ENCODE results near the gene BMPR1A.
A peak's percentile ranks its signal among the peaks of the same experiment; 100 is the strongest.

Gene BMPR1A

DNA sequence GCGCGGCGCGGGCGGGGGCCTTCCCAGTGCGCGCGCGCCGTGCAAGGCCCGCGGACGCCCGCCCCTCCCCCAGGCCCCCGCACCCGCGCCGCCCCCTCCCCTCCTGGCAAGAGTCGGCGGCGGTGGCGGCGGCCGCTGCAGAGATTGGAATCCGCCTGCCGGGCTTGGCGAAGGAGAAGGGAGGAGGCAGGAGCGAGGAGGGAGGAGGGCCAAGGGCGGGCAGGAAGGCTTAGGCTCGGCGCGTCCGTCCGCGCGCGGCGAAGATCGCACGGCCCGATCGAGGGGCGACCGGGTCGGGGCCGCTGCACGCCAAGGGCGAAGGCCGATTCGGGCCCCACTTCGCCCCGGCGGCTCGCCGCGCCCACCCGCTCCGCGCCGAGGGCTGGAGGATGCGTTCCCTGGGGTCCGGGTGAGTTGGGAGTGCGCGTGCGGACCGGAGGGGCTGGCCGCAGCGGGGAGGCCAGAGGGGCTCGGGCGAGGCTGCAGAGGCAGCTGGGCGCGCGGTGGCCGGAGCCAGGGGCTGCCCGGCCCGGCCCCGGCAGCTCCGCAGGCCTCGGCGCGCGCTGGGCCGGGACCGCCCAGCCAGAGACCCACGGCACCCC lies at the start of gene BMPR1A:
TSS of gene BMPR1A (plus strand) at position 109 of the 602 bp plus-strand sequence. CDS start 119,400 bp downstream, outside the sequence.
- DNase-seq, result peak; percentile 9

GRCh38 chr10:86706977-86707376 lies 49.4 kb upstream of the BMPR1A start:
- DNase-seq, result no peak

GRCh38 chr10:86707505-86707904 lies 48.9 kb upstream of the BMPR1A start:
- no peak for DNase-seq

DNA sequence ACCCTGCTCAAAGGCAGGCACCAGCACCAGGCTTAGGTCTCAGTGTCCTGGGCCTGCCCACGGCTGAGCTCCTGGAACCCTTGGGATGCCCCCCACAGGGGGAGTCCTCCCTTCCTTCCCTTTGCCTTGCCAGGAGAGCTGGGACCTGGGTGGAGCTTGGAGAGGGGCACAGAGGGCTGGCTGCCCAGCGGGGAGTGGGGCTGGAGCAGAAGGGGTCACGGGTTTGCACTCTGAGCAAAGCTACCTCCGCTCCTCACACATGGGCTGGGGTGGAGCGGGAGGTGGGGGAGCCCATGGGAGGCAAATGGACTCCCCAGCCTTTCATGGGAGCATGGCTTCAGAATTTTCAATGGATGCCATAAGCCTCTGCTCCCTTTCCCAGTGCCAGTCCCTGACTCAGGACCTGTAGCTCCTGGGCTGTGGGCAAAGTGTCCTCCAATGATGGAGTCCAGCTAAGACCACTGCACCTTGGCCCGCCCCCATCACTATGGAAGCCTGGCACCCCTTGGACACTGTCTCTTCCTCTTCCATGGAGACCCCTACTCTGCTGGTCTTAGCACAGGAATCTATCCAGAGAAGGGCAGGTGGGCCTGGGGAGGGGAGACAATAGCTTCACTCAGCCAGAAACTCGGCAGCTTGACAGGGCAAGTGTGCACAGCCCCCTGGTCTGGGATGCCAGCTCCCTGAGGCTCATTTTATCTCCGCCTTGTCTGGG lies 48.2 kb upstream of the BMPR1A start:
- no peak for DNase-seq

DNA sequence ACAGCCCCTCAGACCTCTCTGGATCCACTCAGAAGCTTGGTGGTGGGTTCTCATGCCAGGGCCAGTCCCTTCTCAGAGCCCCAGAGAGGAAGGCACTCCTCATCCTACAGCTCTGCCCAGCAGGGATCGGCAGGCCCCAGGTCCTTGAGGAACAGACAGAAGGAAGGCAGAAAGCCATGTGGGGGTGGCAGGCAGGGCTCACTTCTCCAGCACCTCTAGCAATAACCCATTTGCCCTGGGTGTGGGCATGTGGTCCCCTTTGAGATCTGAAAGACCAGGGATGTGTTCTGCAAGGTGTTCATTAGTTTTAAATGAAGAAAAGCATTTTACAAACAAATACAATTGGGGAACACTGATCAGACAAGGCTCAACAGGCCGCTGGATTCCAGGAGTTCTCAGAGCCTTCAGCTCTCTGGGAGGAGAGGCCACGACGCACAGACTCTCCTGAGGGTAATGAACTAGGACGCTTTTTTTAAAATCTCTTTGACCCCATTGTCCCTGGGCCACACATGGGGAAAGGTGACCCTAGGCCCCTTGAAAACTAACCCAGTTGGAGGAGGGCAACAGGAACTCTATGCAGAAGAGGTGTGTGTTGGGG lies 47.5 kb upstream of the BMPR1A start:
- no peak for DNase-seq

- DNase-seq, result no peak
Measured at GRCh38 chr10:86709396-86710185, 46.8 kb upstream of the BMPR1A start.

DNA sequence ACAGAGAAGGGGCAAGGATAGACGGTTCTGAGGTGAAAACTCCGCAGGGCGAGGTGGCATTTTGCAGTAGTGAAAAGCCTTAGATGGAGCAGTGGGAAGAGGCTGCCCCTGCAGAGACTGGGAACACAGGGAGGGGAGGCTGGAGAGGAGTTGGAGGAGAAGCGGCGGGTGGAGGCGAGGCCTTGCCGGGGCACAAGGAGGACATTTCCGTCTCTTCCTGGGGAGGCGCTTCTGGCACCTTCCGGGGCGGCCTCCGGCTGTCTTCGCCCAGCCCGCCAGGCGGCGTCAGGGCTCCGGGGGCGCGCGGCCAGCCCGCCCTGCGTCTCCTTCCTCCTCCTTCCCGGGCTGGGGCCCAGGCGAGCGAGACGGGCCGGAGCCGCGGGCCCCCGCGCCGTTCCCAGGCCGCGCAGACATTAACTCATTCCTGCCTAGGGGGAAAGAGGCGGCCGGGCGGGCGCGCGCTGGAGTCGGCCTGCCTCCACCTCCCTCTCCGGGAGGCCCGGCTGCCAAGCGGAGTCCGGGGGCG lies 45.4 kb upstream of the BMPR1A start:
- peak; percentile 94 for DNase-seq

DNA sequence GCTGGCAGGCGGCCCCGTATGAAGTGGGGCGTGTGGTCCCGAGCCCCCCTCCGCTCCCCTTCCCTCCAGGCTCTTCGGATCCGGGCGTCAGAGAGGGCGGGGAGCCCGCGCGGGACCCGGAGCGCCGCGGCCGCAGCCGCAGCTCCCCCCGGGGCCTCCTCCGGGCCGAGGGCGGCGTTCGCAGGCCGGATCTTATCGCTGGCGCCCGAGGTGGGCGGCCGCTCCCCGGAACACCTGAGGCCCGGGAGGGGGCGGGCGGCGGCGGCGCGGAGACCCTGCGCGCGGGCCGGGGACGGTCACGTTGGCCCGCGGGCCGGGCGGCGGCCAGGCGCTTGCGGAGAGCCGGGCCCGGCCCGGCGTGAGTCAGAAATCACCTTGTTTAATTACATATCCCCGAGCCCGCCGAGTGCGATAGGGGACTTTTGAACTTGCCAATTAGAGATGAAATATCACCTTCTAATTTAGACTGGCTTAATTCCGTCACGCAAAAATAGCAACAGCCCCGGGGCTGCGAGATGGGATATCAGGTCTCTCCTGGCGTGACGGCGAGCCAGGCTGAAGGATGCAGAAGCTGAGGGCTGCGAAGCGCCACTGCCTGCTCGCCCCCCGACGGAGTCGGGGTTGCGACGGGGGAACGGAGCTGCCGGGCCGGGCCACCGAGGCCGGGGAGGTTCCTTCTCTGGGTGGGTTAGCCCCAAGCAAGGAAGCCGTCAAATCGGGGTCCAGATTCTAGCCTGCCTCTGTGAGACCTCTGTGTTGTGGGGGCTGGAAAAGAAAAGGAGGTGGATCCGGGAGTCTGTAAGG lies 44.7 kb upstream of the BMPR1A start:
- DNase-seq, result peak; percentile 27

DNA sequence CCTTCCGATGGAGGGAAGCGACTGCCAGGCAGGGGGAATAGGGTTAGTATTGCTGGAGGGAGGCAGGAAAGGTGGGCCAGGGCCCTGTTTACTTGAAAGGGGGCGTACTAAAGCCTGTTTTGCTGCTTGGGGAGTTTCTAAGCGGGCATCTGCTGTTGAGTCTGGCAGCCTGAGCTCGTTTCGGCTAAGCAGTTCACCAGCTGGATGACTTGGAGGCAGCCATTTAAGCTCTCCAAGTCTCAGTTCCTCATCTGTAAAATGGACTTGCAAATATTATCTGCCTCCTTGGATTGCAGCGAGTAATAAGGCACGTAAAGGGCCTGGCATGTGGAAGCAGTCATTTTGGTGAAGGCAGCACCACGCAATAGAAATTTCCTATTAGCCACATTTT lies 44.1 kb upstream of the BMPR1A start:
- peak; percentile 22 for DNase-seq

DNA sequence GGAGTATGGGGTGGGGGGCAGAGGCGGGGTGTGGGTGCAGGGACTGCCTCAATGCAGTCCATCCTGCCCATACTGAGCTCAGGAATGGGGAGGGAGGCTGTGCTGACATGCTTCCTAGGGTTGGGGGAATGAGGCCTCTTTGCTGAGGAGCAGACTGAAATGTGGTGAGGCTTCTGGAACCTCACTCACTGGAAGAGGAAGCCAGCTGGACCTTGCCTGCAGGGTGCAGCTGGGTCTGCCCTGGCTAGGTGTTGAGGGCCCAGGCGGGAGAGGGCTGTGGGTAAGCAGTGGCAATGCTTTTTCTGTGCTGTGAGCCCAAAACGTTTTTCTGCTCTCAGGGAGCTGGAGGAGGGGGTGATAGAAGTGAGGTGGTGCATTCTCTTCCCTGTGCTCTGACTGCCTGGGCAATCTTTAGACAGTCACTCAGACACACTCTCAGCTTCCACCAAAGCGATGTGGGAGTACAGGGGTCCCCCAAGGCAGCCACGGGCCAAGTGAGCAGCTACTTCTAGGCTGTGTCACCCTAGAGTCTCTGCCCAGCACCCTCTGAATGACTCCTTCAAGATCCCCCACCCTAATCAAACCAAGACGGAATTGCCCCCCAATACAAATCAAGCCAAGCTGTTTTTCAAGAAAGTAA lies 41.1 kb upstream of the BMPR1A start:
- no peak for DNase-seq

- DNase-seq, result no peak
Measured at GRCh38 chr10:86715836-86716235, 40.6 kb upstream of the BMPR1A start.

DNA sequence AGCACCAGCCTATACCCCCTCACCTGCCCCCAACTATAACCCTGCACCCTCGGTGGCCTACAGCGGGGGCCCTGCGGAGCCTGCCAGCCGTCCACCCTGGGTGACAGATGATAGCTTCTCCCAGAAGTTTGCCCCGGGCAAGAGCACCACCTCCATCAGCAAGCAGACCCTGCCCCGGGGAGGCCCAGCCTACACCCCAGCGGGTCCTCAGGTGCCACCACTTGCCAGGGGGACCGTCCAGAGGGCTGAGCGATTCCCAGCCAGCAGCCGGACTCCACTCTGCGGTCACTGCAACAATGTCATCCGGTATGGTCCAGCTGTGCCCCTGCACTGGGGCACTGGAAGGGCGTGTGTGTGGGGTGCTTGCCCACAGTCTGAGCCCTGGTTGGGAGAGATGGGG lies 40.0 kb upstream of the BMPR1A start:
- DNase-seq, result no peak

DNA sequence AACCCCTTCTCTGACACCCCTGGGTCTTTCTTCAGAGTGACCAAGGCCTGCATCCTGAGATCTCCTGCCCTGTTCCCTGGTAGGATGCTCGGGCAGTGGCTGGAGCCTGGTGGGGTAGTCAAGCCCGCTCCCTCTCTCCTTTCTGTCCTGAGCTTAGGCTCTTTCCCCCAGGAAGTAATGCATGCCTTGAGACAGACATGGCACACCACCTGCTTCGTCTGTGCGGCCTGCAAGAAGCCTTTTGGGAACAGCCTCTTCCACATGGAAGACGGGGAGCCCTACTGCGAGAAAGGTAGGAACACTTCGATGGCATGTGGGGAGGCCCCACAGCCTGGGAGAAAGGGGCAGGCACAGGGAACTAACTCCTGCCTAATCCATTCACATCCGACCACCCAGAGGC lies 37.9 kb upstream of the BMPR1A start:
- no peak for DNase-seq

DNA sequence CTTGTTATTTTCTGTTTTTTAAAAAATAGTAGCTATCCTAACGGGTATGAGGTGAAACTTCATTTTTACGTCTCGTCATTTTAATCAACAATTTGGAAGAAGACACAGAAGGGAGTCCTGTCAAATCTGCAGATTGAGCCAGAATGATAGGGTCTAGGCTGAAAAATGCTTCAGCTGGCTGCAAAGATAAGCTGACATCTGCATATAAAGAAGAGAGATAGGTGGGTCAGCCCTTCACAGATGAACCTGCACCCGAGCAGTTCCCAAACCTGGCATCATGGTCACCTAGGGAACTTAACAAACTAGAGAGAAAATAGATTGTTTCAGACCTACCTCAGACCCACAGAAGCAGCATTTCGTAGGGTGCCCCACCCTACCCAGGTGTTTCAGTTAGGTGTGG lies 35.2 kb upstream of the BMPR1A start:
- DNase-seq, result no peak

GRCh38 chr10:86723009-86723408 lies 33.4 kb upstream of the BMPR1A start:
- DNase-seq, result no peak

DNA sequence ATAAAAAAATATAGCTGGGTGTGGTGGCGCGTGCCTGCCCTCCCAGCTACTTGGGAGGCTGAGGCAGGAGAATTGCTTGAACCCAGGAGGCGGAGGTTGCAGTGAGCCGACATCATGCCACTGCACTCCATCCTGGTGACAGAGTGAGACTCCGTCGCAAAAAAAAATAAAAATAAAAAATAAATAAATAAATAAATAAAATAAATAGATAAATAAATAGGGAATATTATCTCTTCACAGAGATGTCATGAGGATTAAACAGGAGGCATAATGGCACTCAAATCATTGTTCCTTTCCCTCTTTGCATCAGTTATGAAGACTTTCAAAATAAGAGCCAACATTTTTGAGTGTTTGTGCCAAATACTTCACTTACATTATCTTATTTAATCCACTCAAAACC lies 32.0 kb upstream of the BMPR1A start:
- DNase-seq, result no peak

- no peak for DNase-seq
Measured at GRCh38 chr10:86725980-86726676, 30.3 kb upstream of the BMPR1A start.

DNA sequence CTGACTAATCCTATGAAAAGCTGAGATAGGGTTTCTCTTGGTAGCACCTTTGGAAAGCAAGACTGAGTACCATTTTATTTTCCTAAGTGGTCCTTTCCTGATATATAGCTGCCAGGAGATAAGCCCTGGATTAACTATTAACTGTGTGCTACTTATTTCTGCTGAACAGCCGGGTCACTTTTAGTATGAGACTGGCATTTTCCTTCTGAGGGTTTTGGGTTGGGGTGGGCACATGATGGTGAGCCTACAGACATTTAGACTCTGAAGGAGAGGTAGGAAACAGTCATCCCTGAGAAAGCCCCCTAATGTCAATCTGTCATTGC lies 29.8 kb upstream of the BMPR1A start:
- DNase-seq, result no peak

DNA sequence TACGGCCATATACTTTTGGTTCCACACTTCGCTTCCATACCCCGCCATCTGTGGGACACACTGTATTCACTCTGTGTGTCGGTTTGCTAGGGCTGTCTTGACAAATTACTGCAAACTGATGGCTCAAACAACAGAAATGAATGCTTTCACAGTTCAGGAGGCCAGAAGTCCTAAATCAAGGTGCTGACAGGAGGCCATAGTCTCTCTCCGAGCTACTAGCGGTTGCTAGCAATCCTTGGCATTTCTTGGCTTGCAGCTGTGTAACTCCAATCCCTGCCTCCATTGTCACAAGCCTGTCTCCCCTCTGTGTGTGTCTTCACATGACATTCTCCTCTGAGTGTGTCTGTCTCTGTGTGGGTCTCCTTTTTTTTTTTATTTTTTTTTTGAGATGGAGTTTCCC lies 28.9 kb upstream of the BMPR1A start:
- no peak for DNase-seq

GRCh38 chr10:86728056-86728455 lies 28.4 kb upstream of the BMPR1A start:
- DNase-seq, result no peak

- DNase-seq, result no peak
Measured at GRCh38 chr10:86729677-86730076, 26.7 kb upstream of the BMPR1A start.

- no peak for DNase-seq
Measured at GRCh38 chr10:86730227-86730626, 26.2 kb upstream of the BMPR1A start.
